Stimulated activated CD8-positive, alpha-beta memory T cell treated with anti-CD3 and anti-CD28 coated beads, Interleukin-4, amount 100 ng/mL, for 1 hour (primary cell): Measurements from ENCODE around the gene COPB1.
"Not testable (repeated sequence)": the region's sequence is repeated elsewhere in the genome, so short reads cannot be mapped to it uniquely, and the experiment has no call there.

ENCODE experiments used
- DNase-seq, 2 donors: peaks; one replicate each; pipeline ENCODE4 v3.0.0-alpha.2; 2020; ENCODE audit warnings: low read depth in 2 of 2, low spot score in 1 of 2

COPB1 gene, protein sequence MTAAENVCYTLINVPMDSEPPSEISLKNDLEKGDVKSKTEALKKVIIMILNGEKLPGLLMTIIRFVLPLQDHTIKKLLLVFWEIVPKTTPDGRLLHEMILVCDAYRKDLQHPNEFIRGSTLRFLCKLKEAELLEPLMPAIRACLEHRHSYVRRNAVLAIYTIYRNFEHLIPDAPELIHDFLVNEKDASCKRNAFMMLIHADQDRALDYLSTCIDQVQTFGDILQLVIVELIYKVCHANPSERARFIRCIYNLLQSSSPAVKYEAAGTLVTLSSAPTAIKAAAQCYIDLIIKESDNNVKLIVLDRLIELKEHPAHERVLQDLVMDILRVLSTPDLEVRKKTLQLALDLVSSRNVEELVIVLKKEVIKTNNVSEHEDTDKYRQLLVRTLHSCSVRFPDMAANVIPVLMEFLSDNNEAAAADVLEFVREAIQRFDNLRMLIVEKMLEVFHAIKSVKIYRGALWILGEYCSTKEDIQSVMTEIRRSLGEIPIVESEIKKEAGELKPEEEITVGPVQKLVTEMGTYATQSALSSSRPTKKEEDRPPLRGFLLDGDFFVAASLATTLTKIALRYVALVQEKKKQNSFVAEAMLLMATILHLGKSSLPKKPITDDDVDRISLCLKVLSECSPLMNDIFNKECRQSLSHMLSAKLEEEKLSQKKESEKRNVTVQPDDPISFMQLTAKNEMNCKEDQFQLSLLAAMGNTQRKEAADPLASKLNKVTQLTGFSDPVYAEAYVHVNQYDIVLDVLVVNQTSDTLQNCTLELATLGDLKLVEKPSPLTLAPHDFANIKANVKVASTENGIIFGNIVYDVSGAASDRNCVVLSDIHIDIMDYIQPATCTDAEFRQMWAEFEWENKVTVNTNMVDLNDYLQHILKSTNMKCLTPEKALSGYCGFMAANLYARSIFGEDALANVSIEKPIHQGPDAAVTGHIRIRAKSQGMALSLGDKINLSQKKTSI

GRCh38 chr11:14499560-14500180 is at the start of gene COPB1:
Gene COPB1, minus strand, starts transcription at chr11:14499811. Its CDS starts 883 bp downstream, at chr11:14498928.
- peak; percentile 83 for DNase-seq

DNA sequence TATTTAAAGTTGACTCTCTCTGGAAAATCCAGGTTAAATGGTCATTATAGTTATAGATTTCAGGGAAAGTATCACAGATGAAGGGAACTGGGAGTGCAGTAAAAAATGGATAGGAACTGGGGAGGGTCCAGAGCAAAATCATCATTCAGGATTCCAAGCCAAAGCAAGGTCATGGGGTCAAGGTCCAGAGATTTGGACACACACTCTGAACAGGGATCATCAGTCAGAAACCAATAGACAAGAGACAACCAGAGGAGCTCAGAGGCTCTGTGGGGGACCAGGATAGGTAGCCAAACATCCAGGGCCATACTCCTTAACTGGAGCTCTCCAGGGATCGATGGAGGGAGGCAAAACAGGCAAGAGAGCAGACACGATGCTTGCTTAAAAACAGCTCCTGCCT is 47.8 kb upstream of the COPB1 start:
- no peak for DNase-seq

GRCh38 chr11:14546672-14547071 is 47.1 kb upstream of the COPB1 start:
- no peak for DNase-seq

DNA sequence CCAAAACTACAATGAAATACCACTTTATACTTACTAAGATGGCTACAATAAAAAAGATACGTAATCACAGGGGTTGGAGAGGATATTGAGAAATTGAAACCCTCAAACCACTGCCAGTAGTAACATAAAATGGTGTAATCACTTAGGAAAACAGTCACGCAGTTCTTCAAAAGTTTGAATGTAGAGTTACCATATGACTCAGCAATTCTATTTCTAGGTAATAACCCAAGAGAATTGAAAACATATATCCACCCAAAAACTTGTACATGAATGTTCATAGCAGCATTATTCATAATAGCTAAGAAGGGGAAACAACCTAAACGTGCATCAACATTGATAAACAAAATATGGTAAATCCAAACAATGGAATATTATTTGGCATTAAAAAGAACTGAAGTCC is 45.0 kb upstream of the COPB1 start:
- no peak for DNase-seq

GRCh38 chr11:14543260-14543659 is 43.6 kb upstream of the COPB1 start:
- no peak for DNase-seq

DNA sequence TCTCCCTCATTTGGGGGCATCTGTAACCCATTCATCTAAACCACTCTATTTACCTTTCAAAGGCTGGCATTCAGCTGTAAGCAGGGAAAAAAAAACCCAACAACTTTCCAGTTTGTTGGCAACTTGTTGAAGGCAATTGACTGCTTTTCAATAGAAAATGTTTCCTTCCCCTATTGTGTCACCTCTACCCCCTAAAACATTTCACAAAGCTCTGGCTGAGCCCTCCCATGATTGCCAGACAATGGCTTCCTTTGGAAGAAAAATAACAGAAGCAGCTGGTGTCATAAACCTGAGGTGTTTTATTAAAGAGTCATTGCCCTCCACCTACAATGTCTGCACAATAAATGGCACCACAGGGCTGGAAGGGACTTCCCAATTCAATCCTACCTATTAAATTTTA is 42.7 kb upstream of the COPB1 start:
- DNase-seq, result no peak

DNA sequence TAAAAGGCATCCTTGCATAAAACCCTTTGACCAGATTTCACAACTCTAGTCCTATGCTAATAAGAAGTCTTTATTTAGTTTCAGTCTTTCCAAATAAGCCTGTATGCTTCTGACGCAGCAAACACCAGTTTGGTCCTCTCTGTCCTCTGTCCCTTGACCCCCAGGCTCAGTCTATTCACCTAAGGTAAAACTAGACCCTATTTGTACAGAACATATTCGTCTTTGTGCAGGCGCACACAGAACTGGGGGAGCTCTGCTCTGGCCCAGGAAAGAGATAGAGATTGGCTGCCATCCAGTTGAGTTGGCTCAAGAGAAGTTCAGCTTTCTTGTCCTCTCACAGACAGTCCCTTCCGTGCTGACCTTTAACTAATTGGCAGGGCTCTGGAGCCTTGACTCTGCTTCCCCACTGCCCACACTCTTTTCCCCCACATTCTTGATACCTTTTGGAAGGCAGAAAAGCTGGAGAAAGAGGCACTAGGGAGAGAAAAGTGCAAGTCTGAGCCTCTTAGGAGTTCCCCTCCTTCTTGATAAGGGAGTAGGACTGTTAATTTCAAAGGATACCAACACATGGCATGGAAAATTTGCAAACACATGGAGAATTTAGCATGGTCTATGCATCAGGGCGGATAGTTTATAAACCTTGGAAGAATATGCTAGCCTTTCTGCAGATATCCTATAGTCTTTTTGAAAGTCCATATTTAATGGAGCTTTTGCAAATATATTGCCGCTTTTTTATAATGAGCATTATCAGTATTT is 41.8 kb upstream of the COPB1 start:
- no peak for DNase-seq

GRCh38 chr11:14539982-14540421 is 40.4 kb upstream of the COPB1 start:
- DNase-seq, result no peak

- no peak for DNase-seq
Observed at GRCh38 chr11:14538926-14539554, 39.4 kb upstream of the COPB1 start.

DNA sequence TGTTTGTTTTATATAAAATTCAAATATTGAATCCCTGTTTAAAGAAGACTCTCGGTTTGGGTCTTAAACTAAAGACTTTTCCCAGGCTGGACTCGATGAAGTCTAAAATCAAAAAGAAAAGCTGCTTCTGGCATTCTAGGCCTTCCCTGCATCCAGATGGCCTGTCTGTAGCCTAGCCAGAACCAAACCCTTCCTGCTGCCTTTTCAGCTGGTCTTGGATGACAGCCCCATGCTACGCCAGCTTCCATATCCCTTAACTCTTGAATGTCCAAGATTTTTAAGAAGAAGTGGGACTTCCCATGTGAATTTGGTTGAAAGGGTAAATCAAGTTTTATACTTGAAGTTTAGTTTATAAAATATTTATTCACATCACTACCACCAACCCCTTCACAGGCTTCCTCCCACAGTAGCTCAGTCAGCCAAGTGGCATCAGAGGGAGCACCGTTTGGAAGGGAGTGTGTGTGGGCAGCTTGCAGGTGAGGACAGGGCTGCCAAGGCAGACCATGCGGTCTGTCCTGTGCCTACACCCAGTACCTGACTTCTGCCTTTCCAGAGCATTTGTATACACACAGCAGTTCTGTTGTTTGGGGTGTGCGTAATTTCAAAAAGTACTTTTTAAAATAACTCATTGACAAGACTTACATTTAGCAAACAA is 38.8 kb upstream of the COPB1 start:
- no peak for DNase-seq

GRCh38 chr11:14537134-14537599 is 37.6 kb upstream of the COPB1 start:
- peak in 1 of 2 donors; percentile 6 for DNase-seq

DNA sequence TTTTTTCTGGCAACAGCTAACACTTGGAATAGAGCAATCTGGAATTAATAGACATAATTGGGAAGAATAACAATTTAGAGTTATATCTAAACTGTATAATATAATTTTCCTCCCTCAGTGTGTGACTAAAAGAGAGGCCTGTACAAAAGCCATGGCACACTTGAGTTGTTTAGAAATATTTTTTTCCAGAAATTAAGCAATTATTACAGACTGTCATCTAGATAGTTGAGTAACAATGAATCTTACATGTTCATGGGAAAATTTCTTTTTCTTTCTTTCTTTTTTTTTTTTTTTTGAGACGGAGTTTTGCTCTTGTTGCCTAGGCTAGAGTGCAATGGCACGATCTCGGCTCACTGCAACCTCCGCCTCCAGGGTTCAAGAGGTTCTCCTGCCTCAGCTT is 35.6 kb upstream of the COPB1 start:
- not testable (repeated sequence) for DNase-seq

GRCh38 chr11:14529951-14530350 is 30.3 kb upstream of the COPB1 start:
- DNase-seq, result no peak

- no peak for DNase-seq
Observed at GRCh38 chr11:14529321-14529720, 29.7 kb upstream of the COPB1 start.

- no peak for DNase-seq
Observed at GRCh38 chr11:14522801-14523200, 23.2 kb upstream of the COPB1 start.

DNA sequence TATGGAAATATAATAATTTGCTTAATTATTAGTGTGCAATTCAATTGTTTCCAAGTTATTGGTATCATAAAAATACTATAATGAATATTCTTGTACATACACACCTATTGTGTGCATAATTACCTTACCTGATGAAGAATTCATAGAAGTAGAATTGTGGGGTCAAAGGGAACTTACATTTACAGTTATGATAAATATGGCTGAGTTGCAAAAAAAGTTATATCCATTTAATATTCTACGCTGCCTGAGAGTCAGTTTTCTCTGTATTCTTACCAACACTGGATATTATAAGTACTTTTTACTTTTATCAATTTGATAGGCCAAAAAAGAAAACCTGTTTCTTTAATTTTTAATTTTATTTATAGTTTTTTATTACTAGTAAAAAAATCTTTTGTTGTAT is 22.6 kb upstream of the COPB1 start:
- DNase-seq, result no peak

GRCh38 chr11:14520747-14521151 is 21.1 kb upstream of the COPB1 start:
- no peak for DNase-seq

- peak; percentile 80 to 84 for DNase-seq
Observed at GRCh38 chr11:14519917-14520746, 20.5 kb upstream of the COPB1 start, which contains the start of gene PSMA1. Gene PSMA1, minus strand, starts transcription at chr11:14520386. Its CDS starts 87 bp downstream, at chr11:14520299.

DNA sequence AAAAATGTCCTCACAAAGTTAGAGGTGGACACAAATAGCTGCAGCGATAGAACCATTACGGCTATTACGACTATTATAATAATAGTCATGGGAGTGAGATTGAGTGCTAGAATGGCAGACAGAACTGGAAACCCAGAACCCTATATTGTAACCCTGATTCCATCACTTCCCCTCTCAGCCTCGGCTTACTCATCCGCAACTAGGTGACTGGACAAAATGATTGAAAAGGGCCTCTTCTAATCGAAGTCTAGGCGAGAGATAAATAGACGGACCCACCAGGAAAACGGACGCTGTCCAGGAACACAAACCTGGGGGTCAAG is 19.9 kb upstream of the COPB1 start:
- DNase-seq, result no peak
